Mesothelial cell of epicardium (in vitro differentiated cells): Measurements from ENCODE around the gene NPC1. TPM values are rescaled to one million over a fixed set of nuclear protein-coding genes. Genes with fewer than 3 reads are reported as not detected.

Experiments used
- DNase-seq, 2 experiments: peaks; one replicate each; pipeline ENCODE4 v3.0.0; 2021; ENCODE audit warnings: low spot score in 2 of 2; ENCODE audit not compliant: unreplicated experiment in 2 of 2
- H3K27ac Mint-ChIP-seq: 2 replicates; pipeline ENCODE4 v1.8.0; 2021; ENCODE audit warnings: mixed read lengths
- H3K27me3 Mint-ChIP-seq: 2 replicates; pipeline ENCODE4 v1.8.0; 2021; ENCODE audit warnings: low read depth, mixed read lengths
- H3K36me3 Mint-ChIP-seq: 2 replicates; pipeline ENCODE4 v1.8.0; 2021; ENCODE audit warnings: mixed read lengths
- H3K4me1 Mint-ChIP-seq: 2 replicates; pipeline ENCODE4 v1.8.0; 2021; ENCODE audit warnings: mixed read lengths
- H3K4me3 Mint-ChIP-seq: 2 replicates; pipeline ENCODE4 v1.8.0; 2021; ENCODE audit warnings: mild to moderate bottlenecking, moderate library complexity, mixed read lengths
- H3K9me3 Mint-ChIP-seq: 2 replicates; pipeline ENCODE4 v1.8.0; 2021; ENCODE audit warnings: mixed read lengths
- CTCF ChIP-seq: fragments of 200-600 bp; sonication (generic); IDR thresholded peaks from one replicate; pipeline ENCODE4 v1.5.0; 2021; ENCODE audit warnings: antibody characterized with exemption; ENCODE audit not compliant: unreplicated experiment
- total RNA-seq: library from RNA; stranded (reverse); gene quantifications from 3 replicates; pipeline ENCODE4 v1.2.1, GENCODE V29; 2021

The NPC1 gene
- total RNA-seq, 1 donor from 2014 or later = 39.9 TPM

- peaks cover 24% of the 10 kb centered on the region for H3K4me1 Mint-ChIP-seq
- H3K9me3 Mint-ChIP-seq = no peaks in the 10 kb centered on the region
- H3K36me3 Mint-ChIP-seq = peaks cover 48% of the 10 kb centered on the region
- peak overlapping the region; percentile 32 for H3K27ac Mint-ChIP-seq
- no peak overlapping the region for H3K4me3 Mint-ChIP-seq
- no peak for TF ChIP-seq CTCF
- no peaks in the 10 kb centered on the region for H3K27me3 Mint-ChIP-seq
- DNase-seq = no peak
Observed at GRCh38 chr18:23539296-23539695, 47.0 kb downstream of the NPC1 start.

GRCh38 chr18:23538870-23539269 lies 47.4 kb downstream of the NPC1 start:
- no peak overlapping the region for H3K4me3 Mint-ChIP-seq
- DNase-seq = no peak
- H3K27ac Mint-ChIP-seq = peak overlapping the region; percentile 32
- H3K36me3 Mint-ChIP-seq = peaks cover 49% of the 10 kb centered on the region
- no peaks in the 10 kb centered on the region for H3K9me3 Mint-ChIP-seq
- TF ChIP-seq CTCF = no peak
- H3K4me1 Mint-ChIP-seq = peaks cover 24% of the 10 kb centered on the region
- H3K27me3 Mint-ChIP-seq = no peaks in the 10 kb centered on the region

GRCh38 chr18:23538001-23538400 lies 48.3 kb downstream of the NPC1 start:
- DNase-seq = peak in 1 of 2 experiments; percentile 41
- no peaks in the 10 kb centered on the region for H3K9me3 Mint-ChIP-seq
- TF ChIP-seq CTCF = no peak
- no peak overlapping the region for H3K4me3 Mint-ChIP-seq
- H3K4me1 Mint-ChIP-seq = peaks cover 24% of the 10 kb centered on the region
- H3K27ac Mint-ChIP-seq = no peak overlapping the region
- peaks cover 46% of the 10 kb centered on the region for H3K36me3 Mint-ChIP-seq
- H3K27me3 Mint-ChIP-seq = no peaks in the 10 kb centered on the region

GRCh38 chr18:23537274-23537673 lies 49.0 kb downstream of the NPC1 start:
- Mint-ChIP-seq H3K4me1 (peaks cover 24% of the 10 kb centered on the region), H3K4me3 (no peak overlapping the region), H3K36me3 (peaks cover 46% of the 10 kb centered on the region), H3K9me3 (no peaks in the 10 kb centered on the region), H3K27ac (peak overlapping the region; percentile 25), H3K27me3 (no peaks in the 10 kb centered on the region)
- DNase-seq = no peak
- no peak for TF ChIP-seq CTCF

- no peak for DNase-seq
- no peak overlapping the region for H3K4me3 Mint-ChIP-seq
- H3K27ac Mint-ChIP-seq = peak overlapping the region; percentile 50
- peaks cover 55% of the 10 kb centered on the region for H3K36me3 Mint-ChIP-seq
- no peak for TF ChIP-seq CTCF
- H3K27me3 Mint-ChIP-seq = no peaks in the 10 kb centered on the region
- H3K9me3 Mint-ChIP-seq = no peaks in the 10 kb centered on the region
- H3K4me1 Mint-ChIP-seq = peaks cover 19% of the 10 kb centered on the region
Observed at GRCh38 chr18:23536204-23536603, 50.1 kb downstream of the NPC1 start.

- no peak overlapping the region for H3K27ac Mint-ChIP-seq
- no peak for DNase-seq
- no peak for TF ChIP-seq CTCF
- H3K9me3 Mint-ChIP-seq = no peaks in the 10 kb centered on the region
- H3K27me3 Mint-ChIP-seq = no peaks in the 10 kb centered on the region
- peaks cover 61% of the 10 kb centered on the region for H3K36me3 Mint-ChIP-seq
- no peak overlapping the region for H3K4me3 Mint-ChIP-seq
- peaks cover 9% of the 10 kb centered on the region for H3K4me1 Mint-ChIP-seq
Observed at GRCh38 chr18:23534276-23534675, 52.0 kb downstream of the NPC1 start.
